Urinary bladder (tissue), 4 donors: ENCODE results near the gene COPA. TPM values are rescaled to one million over a fixed set of nuclear protein-coding genes. Genes with fewer than 3 reads are reported as not detected.

Source experiments
- DNase-seq: peaks from one replicate; pipeline ENCODE4 v3.0.0-alpha.2; 2015; ENCODE audit errors: extremely low spot score
- H3K27ac ChIP-seq: one replicate; pipeline ENCODE4 v1.5.1; 2013; ENCODE audit warnings: low read depth, mild to moderate bottlenecking, moderate library complexity
- H3K36me3 ChIP-seq: one replicate; pipeline ENCODE4 v1.6.1; 2013; ENCODE audit warnings: mild to moderate bottlenecking, moderate library complexity; ENCODE audit not compliant: insufficient read depth
- H3K4me1 ChIP-seq: one replicate; pipeline ENCODE4 v1.6.1; 2013; ENCODE audit warnings: mild to moderate bottlenecking, moderate library complexity; ENCODE audit not compliant: insufficient read depth
- H3K4me3 ChIP-seq: one replicate; pipeline ENCODE4 v1.5.1; 2013; ENCODE audit warnings: low read depth, low read length
- WGBS: extraction: QIAGEN DNeasy Blood & Tissue Kit; methylation state at CpG from one replicate; pipeline ENCODE4 v1.1.7; 2013; 5-methylcytosine and 5-hydroxymethylcytosine counted together
- polyA plus RNA-seq: library from polyadenylated mRNA; stranded (reverse); fragments of 200-250 nt; gene quantifications from one replicate; pipeline ENCODE4 v1.2.3, GENCODE V29; 2013
- total RNA-seq: library from RNA; depleted of rRNA; stranded (reverse); fragments of >200 nt; gene quantifications from one replicate; pipeline ENCODE4 v1.2.3, GENCODE V29; 2014
- donor health status: healthy with polysubstance abuse.
- donor health status: healthy.

Gene COPA
- total and polyA plus RNA-seq, 2 donors, result 69.5 to 209 TPM

DNA sequence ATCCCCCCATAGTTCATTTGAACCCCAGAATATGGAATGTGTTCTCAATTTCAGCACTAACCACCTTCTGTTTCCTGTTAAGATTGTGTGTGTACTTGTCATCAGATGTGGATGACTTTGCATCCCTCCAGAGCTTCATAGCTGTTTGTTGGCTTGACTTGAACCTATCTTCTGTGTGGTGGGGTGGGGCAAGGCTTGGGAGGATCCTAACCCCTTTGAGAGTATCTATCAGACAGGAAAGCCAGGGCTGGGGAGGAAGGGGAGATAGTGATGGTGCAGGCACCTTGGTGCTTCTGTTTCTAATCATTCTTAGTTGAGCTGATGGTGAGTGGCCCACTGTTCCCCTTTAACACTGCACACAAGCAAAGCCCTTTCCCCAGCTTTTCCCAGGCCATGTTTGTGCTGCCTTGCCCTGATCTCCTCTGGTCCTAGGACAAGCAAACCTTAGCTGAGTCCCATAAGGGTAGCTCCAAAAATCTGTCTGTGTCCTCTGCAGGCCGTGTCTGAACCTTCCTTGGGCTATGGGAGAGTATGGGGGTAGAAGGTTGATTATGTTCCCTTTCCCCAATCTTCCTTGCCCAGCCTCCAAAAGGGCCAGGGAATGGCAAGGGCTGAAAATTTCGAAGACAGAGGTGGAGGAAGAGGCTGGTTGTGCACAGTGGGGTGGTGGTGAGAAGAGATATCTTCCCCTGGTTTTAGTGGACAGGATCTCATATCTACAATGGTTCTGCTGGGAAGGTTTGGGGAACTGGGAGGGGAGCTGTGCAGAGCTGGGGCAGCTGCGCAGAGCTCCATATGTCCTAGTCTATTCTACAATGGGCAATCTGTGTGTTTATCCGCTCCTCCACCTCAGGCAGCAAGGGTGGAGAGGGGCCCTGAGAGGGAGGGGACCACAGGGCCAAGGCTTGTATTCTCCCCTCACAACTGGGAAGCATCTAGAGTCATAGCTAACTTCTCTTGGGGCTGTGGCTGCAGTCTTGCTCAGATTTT lies 25.2 kb upstream of the COPA start:
- Histone ChIP-seq H3K4me3 (no peak overlapping the region), H3K4me1 (no peaks in the 10 kb centered on the region), H3K36me3 (no peaks in the 10 kb centered on the region), H3K27ac (no peak overlapping the region)
- 72% methylated on average over 4 of the region's 4 CpGs for WGBS
- DNase-seq, result no peak

GRCh38 chr1:160367516-160367900 lies 24.5 kb upstream of the COPA start:
- DNase-seq, result no peak
- 58% methylated on average over 4 of the region's 4 CpGs for WGBS
- no peaks in the 10 kb centered on the region for H3K36me3 ChIP-seq
- H3K4me3 ChIP-seq, result no peak overlapping the region
- no peaks in the 10 kb centered on the region for H3K4me1 ChIP-seq
- no peak overlapping the region for H3K27ac ChIP-seq

DNA sequence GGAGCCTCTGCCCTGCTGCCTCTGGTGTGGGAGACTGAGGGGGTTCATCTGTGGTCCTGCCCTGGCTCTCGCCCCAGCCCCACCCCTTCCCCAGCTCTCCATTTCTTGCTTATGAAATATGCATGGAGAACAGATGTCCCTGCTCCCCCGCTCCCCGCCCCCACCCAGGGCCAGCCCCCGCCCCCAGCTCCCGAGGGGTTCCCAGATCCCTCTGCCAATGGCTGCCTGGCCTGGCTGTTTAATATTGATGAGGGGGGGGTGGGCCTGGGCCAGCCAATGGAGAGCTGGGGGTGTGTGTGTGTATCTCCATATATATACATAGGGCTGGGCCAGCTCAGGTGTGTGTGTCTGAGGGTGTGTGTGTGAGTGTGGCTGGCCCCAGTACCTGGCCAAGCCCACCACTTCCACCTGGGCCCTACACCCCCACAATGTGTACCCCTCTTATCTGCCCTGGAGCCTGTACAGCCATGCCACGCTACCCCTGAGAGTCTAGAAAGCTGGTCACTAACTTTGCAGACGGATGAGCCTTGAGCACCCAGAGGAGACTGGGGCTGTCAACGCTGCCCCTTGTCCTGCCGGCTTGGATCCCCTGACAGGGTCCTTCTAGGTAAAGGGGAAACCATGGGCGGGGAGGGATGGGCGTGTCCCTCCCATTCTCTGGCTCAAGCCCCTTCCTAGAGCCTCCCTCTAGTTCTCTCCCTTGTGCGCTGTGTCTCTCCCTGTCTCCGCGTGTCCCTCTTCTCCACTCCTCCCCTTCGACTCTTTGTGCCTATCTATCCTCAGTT lies 23.9 kb upstream of the COPA start, which contains the start of gene NHLH1:
NHLH1 (plus strand) TSS at position 341 of the 785 bp plus-strand sequence. CDS start 3,661 bp downstream, outside the sequence.
- Histone ChIP-seq H3K36me3 (no peaks in the 10 kb centered on the region), H3K4me1 (no peaks in the 10 kb centered on the region), H3K27ac (no peak within 1 kb of the TSS), H3K4me3 (no peak within 1 kb of the TSS)
- DNase-seq, result no peak
- 64% methylated on average over 15 of the region's 15 CpGs for WGBS

DNA sequence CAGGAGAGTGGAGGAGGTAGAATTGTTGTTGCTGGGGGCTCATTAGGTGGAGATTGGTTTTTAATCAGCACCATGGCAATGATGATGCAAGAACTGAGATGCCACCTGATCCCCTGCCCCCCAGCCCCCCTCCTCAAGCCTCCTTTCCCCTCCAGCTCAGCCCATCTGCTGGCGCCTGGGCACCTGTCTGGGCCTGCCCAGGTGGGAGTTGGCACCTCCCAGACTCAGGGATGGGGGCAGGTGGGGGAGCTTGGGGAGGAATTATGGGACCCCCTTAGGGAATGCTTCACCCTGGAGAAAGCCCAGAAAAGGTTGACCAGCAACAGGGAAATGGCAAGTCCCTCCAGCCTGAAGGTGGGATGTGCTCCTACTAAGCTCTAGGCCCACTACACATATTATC lies 22.3 kb upstream of the COPA start:
- no peak for DNase-seq
- Histone ChIP-seq H3K4me3 (no peak overlapping the region), H3K27ac (no peak overlapping the region), H3K4me1 (no peaks in the 10 kb centered on the region), H3K36me3 (no peaks in the 10 kb centered on the region)
- 86% methylated on average over 1 of the region's 1 CpG for WGBS

DNA sequence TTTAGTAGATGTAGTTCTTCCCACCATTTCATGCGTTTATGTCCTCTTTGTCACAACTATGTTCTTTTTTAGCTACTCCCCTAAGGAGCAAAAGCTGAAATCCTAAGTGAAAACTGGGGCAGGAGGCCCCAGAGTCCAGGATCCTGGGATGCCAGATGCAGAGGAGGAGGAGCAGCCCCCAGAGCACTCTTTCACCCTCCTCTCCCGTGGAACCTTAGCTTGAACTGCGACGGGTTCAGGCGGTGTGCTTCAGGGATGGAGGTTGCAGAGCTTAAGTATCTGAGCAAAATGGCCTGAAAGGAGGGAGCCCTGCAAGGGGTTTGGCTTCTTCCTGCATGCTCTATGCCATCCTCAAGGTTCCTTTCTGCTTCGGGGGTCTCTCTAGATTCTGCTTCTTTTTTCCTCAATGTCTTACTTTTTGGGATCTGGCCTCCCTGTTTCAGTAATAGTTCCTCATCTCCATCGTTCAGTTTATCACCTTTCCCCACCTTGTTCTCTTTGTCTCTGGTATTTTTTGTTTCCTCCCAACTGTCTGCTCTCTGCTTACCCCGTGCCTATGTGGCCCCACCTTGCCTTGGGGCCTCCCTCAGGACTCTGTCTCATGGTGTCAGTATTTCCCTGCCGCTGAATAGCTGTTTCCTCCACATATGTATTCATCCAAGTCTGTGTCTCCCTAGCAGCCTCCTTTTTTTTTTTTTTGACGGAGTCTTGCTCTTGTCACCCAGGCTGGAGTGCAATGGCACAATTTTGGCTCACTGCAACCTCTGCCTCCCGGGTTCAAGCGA lies 21.1 kb upstream of the COPA start:
- H3K36me3 ChIP-seq, result no peaks in the 10 kb centered on the region
- H3K4me3 ChIP-seq, result no peak overlapping the region
- H3K27ac ChIP-seq, result no peak overlapping the region
- DNase-seq, result no peak
- 67% methylated on average over 12 of the region's 12 CpGs for WGBS
- no peaks in the 10 kb centered on the region for H3K4me1 ChIP-seq

- WGBS, result 41% methylated on average over 5 of the region's 5 CpGs
- DNase-seq, result no peak
- Histone ChIP-seq H3K4me3 (no peak overlapping the region), H3K36me3 (no peaks in the 10 kb centered on the region), H3K27ac (no peak overlapping the region), H3K4me1 (no peaks in the 10 kb centered on the region)
Observed at GRCh38 chr1:160363010-160363409, 20.0 kb upstream of the COPA start.

DNA sequence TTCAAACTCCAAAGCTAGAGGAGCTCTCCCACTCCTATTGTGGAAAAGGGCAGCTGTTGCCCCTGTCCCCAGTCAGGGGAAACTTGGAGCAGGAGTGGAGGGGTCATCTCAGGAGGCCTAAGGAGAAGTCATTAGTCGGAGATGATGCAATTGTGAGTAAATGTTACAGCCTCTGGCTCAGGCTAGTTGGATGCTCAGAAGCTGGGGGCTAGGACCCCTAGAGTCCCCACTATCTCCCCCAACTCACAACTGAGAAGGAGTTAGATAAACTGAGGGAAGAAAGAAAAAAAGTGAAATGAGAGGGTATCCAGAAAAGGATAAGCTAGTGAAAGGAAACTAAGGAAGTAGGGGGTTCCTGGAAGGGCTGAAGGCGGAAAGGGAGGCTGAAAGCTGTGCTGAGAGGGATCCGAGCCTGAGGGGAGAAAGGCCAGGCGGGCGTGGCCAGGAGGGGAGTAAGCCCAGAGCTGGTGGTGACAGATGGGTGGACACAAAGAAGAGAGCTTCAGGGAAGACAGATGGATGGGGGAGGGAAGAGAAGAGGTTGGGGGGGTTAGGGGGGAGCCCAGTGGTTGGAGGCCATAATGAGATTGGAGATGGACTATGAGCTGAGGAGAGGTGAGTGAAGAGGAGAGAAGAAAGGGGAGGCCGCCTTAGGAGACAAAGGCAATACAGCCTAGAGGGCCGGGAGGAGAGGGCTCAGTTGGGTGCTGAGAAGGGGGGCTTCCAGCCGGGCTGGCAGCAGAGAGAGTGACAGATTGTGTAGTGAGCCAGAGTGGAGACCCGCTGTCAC lies 19.3 kb upstream of the COPA start:
- no peak overlapping the region for H3K4me3 ChIP-seq
- no peak overlapping the region for H3K27ac ChIP-seq
- 61% methylated on average over 9 of the region's 9 CpGs for WGBS
- no peaks in the 10 kb centered on the region for H3K36me3 ChIP-seq
- DNase-seq, result no peak
- H3K4me1 ChIP-seq, result no peaks in the 10 kb centered on the region

DNA sequence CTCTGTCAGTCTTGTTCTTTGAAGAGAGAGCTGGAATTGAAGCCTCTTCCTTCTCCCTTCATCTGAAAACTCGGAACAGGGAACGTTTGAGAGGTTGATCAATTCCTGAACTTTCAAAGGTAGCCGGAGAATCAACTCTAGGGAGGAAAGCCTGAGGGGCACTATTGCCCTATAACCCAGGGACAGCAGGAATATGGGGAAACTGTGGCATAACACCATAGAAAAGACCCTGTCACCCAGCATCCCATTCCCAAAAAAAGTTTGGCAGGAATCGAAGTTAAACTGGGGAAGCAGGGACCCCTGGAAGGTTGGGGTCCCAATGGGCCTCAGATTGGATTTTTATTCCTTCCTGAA lies 18.7 kb upstream of the COPA start:
- DNase-seq, result no peak
- 72% methylated on average over 4 of the region's 4 CpGs for WGBS
- no peak overlapping the region for H3K4me3 ChIP-seq

GRCh38 chr1:160361199-160361598 lies 18.1 kb upstream of the COPA start:
- no peak for DNase-seq
- no peak overlapping the region for H3K4me3 ChIP-seq
- 74% methylated on average over 2 of the region's 2 CpGs for WGBS
- H3K4me1 ChIP-seq, result no peaks in the 10 kb centered on the region
- peaks cover 3% of the 10 kb centered on the region for H3K36me3 ChIP-seq
- no peak overlapping the region for H3K27ac ChIP-seq

More for the DNA sequence above, 18.7 kb upstream of the COPA start:
- Histone ChIP-seq H3K4me1 (no peaks in the 10 kb centered on the region), H3K27ac (no peak overlapping the region), H3K36me3 (peaks cover 3% of the 10 kb centered on the region)

- DNase-seq, result no peak
- H3K4me3 ChIP-seq, result no peak overlapping the region
- peaks cover 7% of the 10 kb centered on the region for H3K36me3 ChIP-seq
- 82% methylated on average over 8 of the region's 8 CpGs for WGBS
- H3K27ac ChIP-seq, result no peak overlapping the region
- no peaks in the 10 kb centered on the region for H3K4me1 ChIP-seq
Observed at GRCh38 chr1:160360227-160360695, 17.2 kb upstream of the COPA start.

DNA sequence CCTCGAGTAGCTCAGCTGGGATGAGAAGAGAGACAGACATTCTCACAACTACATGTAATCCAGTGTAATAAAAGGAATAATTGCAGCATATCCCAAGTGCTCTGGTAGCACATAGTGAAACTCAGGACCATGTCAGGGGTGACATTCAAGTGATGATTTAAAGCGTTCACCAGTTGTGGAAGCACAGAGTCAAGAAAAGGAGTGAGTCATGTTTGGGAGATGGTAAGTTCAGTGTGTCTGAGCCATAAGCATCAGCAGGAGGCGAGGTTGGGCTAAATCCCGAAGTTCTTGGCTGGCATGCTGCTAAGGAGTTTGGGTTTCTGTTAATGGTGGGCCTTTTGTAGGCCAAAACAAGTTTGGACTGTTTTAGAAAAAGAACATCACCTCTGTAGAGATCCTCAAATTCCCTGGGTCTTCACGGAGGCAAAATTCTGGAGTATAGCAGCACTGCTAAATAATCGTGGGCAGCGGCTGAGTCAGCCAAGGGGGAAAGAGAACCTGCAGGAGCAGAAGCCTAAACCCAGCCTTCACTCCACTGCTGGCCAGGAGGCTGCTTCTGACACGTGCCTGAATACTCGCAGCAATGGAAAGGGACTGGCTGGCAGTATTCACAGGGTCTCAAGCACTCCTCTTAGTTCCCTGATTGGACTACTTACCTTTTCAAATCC lies 16.6 kb upstream of the COPA start:
- Histone ChIP-seq H3K4me1 (no peaks in the 10 kb centered on the region), H3K27ac (no peak overlapping the region), H3K36me3 (peaks cover 7% of the 10 kb centered on the region), H3K4me3 (no peak overlapping the region)
- no peak for DNase-seq
- 77% methylated on average over 9 of the region's 9 CpGs for WGBS

GRCh38 chr1:160358073-160358472 lies 15.0 kb upstream of the COPA start:
- Histone ChIP-seq H3K4me1 (no peaks in the 10 kb centered on the region), H3K4me3 (no peak overlapping the region), H3K27ac (no peak overlapping the region), H3K36me3 (peaks cover 10% of the 10 kb centered on the region)
- no peak for DNase-seq
- 89% methylated on average over 4 of the region's 4 CpGs for WGBS
